ENCODE results near the gene ALG8.

ALG8 gene

GRCh38 chr11:78158987-78159652, 19.7 kb upstream of the ALG8 start:
- DNase-seq, result no peak

DNA sequence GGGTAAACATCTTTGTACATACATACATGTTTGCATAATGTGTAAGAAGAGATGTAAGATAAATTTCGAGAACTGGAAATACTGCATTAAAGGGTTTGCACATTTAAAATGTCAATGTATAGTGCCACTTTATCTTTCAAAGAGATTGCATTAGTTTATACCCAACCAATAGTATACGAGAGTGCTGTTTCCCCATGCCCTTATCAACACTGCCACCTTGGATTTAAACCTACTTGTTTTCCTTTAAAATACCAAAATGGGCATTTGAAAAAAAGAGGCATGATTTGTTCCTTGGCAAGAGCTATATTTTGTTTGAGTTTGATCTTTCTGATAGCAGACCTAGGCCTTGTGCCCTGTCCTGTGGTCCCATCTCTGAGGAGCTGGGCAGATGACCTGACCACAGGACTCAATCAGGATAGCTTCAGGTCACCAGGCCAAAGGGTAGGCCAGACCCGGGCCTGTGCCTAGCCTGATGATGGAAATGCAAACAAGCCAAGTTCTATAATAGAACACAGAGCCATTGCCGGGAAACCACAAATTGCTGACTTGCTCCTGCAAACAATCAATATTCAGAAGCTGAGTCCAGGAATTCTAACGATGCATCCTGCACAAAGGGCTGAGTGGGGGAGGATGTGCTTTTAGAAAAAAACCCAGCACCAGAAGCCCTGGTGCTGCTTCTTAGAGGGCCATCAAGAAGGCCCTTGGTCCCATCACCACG, 16.9 kb upstream of the ALG8 start:
- DNase-seq, result no peak

DNA sequence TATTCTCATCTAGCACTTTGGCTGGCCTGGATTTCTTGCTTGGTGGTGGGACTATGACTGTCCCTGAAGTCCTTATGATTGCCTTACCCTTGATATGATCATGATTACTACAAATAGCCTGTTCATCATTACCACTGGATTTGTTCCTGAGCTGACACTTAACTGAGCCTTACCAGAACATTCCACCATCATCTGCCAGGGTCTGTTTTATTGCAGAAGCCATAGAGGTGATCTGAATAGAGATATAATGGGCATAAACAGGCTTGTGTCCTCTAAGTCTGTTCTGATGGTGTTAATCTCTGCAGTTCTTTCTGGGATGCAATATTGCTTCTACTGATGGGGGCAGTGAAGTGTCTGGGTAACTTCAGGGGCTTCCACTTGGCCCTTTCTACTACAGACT, 12.4 kb upstream of the ALG8 start:
- no peak for DNase-seq

GRCh38 chr11:78150754-78151153, 11.3 kb upstream of the ALG8 start:
- no peak for DNase-seq

- no peak for DNase-seq
Measured at GRCh38 chr11:78150346-78150745, 10.9 kb upstream of the ALG8 start.

DNA sequence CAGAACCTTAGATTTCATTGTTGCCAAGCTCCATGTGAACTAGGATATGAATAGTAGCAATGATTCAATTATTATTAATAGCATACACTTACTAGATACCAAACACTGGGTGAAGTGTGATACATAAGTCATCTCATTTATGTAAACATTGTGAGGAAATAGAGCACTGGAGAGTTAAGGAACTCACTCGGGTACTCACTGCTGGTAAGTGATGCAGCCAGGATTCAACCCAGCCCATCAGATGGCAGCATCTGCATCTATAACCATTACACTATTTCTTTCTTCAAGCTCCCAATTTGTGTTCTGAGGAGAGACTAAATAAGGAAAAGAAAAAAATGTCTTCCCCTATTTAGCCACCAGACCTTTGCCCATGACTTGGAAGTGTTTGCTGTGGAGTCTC, 10.2 kb upstream of the ALG8 start:
- no peak for DNase-seq

DNA sequence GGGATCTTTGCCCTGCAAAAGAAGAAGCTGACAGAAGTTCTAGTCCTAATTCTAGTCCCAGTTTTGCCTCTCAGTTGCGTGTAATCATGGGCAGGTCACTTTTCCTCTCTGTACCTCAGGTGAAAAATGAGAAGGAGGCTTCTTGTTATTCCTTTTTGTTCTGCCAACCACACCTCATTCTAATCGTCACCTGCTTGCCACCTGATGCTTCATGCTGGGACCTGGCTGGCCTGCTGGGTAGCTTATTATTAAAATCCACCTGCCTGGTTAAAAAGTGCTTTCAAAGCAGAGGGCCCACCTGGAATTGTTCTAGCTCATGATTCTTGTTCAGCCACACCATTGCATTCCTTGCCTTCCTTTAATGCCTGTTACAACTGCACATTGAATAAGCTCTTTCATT, 8.4 kb upstream of the ALG8 start:
- peak; percentile 74 for DNase-seq

- no peak for DNase-seq
Measured at GRCh38 chr11:78145511-78146025, 6.1 kb upstream of the ALG8 start.

DNA sequence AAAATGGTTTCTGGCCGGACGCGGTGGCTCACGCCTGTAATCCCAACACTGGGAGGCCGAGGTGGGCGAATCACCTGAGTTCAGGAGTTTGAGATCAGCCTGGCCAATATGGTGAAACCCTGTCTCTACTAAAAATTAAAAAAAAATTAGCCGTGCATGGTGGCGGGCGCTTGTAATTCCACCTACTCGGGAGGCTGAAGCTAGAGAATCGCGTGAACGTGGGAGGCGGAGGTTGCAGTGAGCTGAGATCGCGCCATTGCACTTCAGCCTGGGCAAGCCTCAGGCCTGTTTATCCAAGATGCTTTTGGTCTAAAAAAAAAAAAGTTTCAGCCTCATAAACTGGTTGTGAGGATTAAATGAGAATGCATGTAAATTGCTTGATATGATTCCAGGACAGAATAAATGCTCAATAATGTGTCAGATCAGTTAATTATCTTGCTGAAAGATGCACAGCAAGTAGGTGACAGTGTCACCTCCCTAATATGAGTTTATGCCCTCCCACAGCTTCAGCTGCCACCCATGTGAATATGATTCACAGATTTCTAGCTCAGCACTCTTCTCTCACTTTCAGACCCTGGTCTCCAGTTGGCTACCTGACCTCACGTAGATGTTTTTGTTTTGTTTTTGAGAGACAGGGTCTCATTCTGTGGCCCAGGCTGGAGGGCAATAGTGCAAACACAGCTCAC, 1.1 kb upstream of the ALG8 start:
- DNase-seq, result no peak

DNA sequence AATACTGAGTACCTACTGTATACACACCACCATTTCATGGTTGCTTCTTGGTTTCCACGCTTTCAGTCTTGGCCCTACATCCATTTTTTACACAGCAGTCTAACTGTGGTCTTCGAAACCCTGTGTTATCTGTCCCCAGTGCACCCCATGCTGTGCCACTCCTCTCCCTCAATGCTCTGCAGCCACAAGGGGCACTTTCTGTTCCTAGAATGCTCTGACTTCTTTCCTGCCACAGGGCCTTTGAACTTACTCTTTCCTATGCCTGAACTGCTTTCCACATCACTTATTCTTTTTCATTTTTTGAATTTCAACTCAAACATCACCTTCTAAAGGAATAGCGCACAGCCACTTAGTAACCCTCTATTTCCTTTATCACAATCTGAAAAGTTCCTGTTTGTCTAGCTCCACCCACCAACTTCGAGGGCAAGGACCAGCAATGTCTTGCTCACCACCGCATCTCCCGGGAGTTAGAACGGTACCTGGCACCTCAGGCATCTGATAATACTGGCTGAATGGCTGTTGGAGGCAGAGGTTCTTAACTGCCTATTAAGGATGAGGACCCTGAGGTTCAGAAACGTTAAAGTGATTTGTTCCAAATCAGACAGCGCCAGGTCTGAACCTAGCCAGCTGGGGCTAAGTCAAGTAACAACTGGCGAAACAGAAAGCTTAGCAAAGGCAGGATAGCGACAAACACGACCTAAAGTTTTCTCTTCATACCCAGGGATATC, 568 bp downstream of the ALG8 start:
- no peak for DNase-seq

DNA sequence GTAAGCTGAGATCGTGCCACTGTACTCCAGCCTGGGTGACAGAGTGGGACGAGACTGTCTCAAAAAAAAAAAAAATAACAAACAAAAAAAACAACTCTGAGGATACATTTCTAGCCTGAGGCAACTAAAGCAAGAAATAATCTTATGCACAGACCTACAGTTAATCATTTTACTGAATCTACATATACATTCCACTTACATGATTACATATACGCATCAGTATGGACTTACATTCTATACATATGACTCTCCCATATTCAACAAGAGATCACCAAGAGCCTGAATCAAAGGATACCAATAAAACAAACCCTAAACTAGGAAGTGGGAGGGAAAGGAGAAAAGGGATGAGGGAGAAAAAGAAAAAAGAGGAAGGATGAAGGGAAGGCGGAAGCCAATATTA, 1.1 kb downstream of the ALG8 start:
- no peak for DNase-seq

- no peak for DNase-seq
Measured at GRCh38 chr11:78132475-78132874, 7.0 kb downstream of the ALG8 start.

DNA sequence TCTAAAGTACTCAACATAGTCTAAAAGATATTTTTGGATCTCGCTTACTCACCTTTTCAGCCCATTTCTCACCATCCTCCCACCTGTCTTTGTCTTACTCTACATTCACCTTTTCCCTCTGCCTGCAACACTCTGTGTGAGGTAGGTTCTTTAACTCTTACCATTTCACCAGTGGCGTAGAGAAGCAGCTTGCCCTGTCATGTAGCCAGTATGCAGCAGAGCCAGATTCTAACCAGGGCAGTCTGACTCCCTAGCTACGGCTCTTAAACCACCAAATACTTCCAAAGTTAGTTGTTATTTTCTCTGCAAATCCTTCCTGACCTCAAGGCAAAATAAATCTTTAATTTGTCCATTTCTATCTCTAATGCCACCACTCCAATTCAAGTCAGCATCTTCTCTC, 7.5 kb downstream of the ALG8 start:
- no peak for DNase-seq

- no peak for DNase-seq
Measured at GRCh38 chr11:78127403-78127802, 12.0 kb downstream of the ALG8 start.

DNA sequence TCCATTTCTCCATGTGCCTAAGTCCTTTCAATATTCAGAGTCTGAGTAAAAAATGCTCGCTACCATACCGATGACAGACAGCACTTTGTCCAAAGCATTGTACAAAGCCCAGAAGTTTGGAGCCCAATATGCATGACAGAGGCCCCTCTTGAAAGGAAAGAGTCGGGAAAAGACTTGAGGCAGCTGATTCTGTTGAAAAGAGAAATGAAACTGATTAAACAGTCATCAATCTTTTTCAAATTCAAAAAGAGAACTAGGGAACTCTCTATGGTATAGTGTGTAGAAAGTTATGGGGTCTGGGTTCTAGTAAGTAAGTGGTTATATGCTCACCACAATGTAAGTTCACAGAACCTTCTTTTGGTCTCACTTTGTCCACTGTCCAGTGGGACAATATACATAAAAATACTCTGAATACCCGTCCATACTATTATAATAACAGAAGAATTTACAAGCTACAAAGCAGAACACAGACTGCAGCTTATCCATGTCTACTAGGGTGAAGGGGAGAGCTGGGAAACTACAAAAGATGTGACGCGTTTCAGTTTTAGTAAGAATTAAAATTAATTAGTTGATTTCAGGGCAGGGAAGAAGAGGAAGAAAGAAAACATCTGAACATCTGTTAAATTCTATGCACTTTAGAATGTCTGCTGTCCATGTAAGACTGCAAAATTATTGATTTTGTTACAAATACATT, 26.7 kb downstream of the ALG8 start:
- no peak for DNase-seq

- no peak for DNase-seq
Measured at GRCh38 chr11:78111298-78111697, 28.1 kb downstream of the ALG8 start.

- DNase-seq, result no peak
Measured at GRCh38 chr11:78110830-78111229, 28.6 kb downstream of the ALG8 start.

DNA sequence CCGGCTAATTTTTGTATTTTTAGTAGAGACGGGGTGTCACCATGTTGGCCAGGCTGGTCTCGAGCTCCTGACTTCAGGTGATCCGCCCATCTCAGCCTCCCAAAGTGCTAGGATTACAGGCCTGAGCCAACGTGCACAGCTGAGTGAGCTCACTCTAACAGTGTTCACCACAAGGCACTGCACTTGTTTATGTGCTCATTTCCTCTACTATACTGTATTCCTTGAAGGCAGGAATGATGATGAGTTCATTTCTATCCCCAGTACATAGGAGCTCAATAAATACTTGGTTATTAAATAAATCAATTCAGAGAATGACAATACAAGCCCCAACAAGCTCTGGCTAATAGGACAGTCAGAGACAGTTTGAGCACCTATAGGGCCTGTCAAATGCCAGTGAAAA, 29.1 kb downstream of the ALG8 start:
- DNase-seq, result no peak

- DNase-seq, result no peak
Measured at GRCh38 chr11:78109081-78110015, 30.1 kb downstream of the ALG8 start.

DNA sequence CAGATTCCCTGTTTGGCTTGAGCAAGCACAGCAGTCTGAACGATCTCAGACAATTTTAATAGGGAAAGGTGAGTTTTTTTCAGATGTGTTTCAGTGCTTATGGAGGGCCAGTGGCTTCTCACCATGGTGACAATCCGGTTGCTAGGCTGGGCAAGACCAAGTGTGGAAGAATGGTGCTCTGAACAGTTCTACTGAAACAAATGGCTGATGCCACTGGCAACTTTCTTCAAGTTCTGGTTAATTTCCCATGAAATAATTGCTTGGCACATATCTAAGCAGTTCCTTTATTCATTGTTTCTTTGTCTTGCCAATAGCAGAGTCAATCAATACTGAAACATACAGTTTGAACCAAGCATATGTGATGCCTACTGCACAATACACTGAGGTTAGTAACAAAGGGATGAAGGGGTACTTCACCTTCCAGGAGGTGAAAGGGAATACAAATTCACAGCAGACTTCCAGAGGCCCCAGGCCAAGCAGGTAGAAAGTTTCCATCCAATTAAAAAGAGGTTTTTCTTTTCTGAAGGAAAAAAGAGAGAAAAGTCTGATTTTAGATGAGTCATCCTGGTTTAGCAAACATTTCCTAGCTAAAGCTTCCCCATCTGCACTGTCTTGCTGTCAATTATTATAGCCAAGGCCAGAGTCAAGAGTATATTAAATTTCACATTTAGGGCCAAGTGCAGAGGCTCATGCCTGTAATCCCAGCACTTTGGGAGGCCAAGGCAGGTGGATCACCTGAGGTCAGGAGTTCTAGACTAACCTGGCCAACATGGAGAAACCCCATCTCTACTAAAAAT, 38.6 kb downstream of the ALG8 start:
- no peak for DNase-seq

DNA sequence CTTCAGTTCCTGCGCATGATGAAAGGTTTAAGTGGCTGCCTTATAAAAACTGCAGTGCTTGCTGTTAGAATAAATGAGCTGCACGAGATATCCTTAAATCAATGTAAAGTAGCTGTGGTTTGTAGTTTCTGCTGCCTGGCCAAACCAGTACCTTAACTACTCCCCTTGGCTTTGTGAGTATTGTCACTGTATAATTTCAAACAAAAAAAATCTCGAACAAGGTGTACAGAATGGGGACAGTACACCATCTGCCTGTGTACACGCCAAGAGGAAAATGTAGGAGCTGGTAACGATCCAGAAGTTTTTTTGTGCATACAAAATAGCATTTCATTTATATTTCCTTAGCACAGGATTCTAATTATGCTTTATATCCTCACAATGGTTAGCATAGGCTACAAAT, 39.2 kb downstream of the ALG8 start:
- no peak for DNase-seq
